K562 (cell line): ENCODE data around the gene ASS1.

ENCODE experiments used
- YY1 ChIP-seq, 3 experiments: IDR thresholded peaks; 2 replicates each; pipeline ENCODE4 v1.6.1; 2011; ENCODE audit warnings: low read length in 2 of 3, mild to moderate bottlenecking in 2 of 3, moderate library complexity in 2 of 3, borderline replicate concordance in 1 of 3, control low read depth in 1 of 3, low read depth in 1 of 3; ENCODE audit not compliant: insufficient read depth in 3 of 3, insufficient replicate concordance in 2 of 3, control insufficient read depth in 1 of 3, insufficient read length in 1 of 3; ENCODE audit errors: extremely low read depth in 1 of 3
- ZNF239 ChIP-seq: fragments of 250-450 bp; sonication (Bioruptor Pico); IDR thresholded peaks from 2 replicates; pipeline ENCODE4 v1.4.0; 2020; ENCODE audit warnings: mild to moderate bottlenecking

DNA sequence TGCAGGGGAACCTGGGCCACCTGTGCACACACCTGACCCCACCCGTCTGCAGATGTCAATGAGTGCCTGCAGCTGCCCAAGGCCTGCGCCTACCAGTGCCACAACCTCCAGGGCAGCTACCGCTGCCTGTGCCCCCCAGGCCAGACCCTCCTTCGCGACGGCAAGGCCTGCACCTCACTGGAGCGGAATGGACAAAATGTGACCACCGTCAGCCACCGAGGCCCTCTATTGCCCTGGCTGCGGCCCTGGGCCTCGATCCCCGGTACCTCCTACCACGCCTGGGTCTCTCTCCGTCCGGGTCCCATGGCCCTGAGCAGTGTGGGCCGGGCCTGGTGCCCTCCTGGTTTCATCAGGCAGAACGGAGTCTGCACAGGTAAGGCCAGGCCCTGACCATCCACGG, 14.5 kb upstream of the ASS1 start:
- no peak for TF ChIP-seq YY1 (IDR thresholded peaks at IDR 0.05; ENCODE audit: borderline replicate concordance in 1 of 3, control insufficient read depth in 1 of 3, extremely low read depth in 1 of 3, insufficient read depth in 3 of 3, insufficient read length in 1 of 3, insufficient replicate concordance in 2 of 3, low read depth in 1 of 3, low read length in 2 of 3)
- TF ChIP-seq ZNF239 (CRISPR knock-in tag): no peak
